ENCODE data around the gene ERC1. TPM values are rescaled to one million over a fixed set of nuclear protein-coding genes. Genes with fewer than 3 reads are reported as not detected.
A peak's percentile ranks its signal among the peaks of the same experiment; 100 is the strongest.

The ERC1 gene
- total RNA-seq, 1 experiment from 2014 or later: 12.3 TPM

GRCh38 chr12:1325666-1326065 lies 334.6 kb downstream of the ERC1 start:
- ATAC-seq (peak; percentile 85), DNase-seq (peak; percentile 64)
- CTCF ChIA-PET: no interaction called here
- Histone ChIP-seq H3K27me3 (ENCODE audit: low read length) (no peaks in the 10 kb centered on the region), H3K9ac (ENCODE audit: low read length) (no peak overlapping the region), H3K9me3 (ENCODE audit: low read length) (no peaks in the 10 kb centered on the region), H3K4me1 (ENCODE audit: insufficient read depth, low read length) (peaks cover 17% of the 10 kb centered on the region), H3K4me3 (ENCODE audit: low read length) (no peak overlapping the region), H2AFZ (ENCODE audit: low read length) (no peak overlapping the region), H3K9me2 (replicated peaks; ENCODE audit: low read length) (no peaks in the 10 kb centered on the region), H3K79me2 (ENCODE audit: low read length) (no peaks in the 10 kb centered on the region), H3F3A (ENCODE audit: low read length, unreplicated experiment) (no peaks in the 10 kb centered on the region), H4K20me1 (ENCODE audit: low read length) (no peaks in the 10 kb centered on the region), H3K36me3 (ENCODE audit: low read depth, low read length) (no peaks in the 10 kb centered on the region), H3K4me2 (ENCODE audit: low read length) (peak overlapping the region; percentile 5; the same call in 1 of the 2 replicates), H3K27ac (ENCODE audit: low read length) (peak overlapping the region; percentile 27; the same call in 1 of the 2 replicates)
- intact Hi-C loops (cut with micrococcal nuclease): no loop called here
- POLR2A ChIA-PET (ENCODE audit: unreplicated experiment): no interaction called here
- BruUV-seq (replicated peaks): no TSS peak
- no peak for TF ChIP-seq EZH2 (IDR thresholded peaks at IDR 0.05; ENCODE audit: low read length, unreplicated experiment)
- no peak for TF ChIP-seq CTCF (conservative IDR thresholded peaks at IDR 0.05; ENCODE audit: low read depth, low read length)
- no peak for TF ChIP-seq EZH2phosphoT487 (IDR thresholded peaks at IDR 0.05; ENCODE audit: borderline replicate concordance, low read length)

GRCh38 chr12:1326258-1326657 lies 335.2 kb downstream of the ERC1 start:
- TF ChIP-seq EZH2 (IDR thresholded peaks at IDR 0.05; ENCODE audit: low read length, unreplicated experiment): no peak
- TF ChIP-seq CTCF (conservative IDR thresholded peaks at IDR 0.05; ENCODE audit: low read depth, low read length): no peak
- no peak for TF ChIP-seq EZH2phosphoT487 (IDR thresholded peaks at IDR 0.05; ENCODE audit: borderline replicate concordance, low read length)
- no peaks in the 10 kb centered on the region for H3F3A ChIP-seq (ENCODE audit: low read length, unreplicated experiment)
- no peaks in the 10 kb centered on the region for H3K9me3 ChIP-seq (ENCODE audit: low read length)
- BruUV-seq (replicated peaks): no TSS peak
- H3K4me1 ChIP-seq (ENCODE audit: insufficient read depth, low read length): peaks cover 17% of the 10 kb centered on the region
- H3K27ac ChIP-seq (ENCODE audit: low read length): peak overlapping the region; percentile 27; the same call in 1 of the 2 replicates
- H3K36me3 ChIP-seq (ENCODE audit: low read depth, low read length): no peaks in the 10 kb centered on the region
- no peak overlapping the region for H3K4me3 ChIP-seq (ENCODE audit: low read length)
- ATAC-seq (no peak), DNase-seq (no peak)
- no peaks in the 10 kb centered on the region for H3K79me2 ChIP-seq (ENCODE audit: low read length)
- no peak overlapping the region for H2AFZ ChIP-seq (ENCODE audit: low read length)
- no peak overlapping the region for H3K9ac ChIP-seq (ENCODE audit: low read length)
- ChIA-PET CTCF (no interaction called here), POLR2A (ENCODE audit: unreplicated experiment) (no interaction called here)
- H3K9me2 ChIP-seq (replicated peaks; ENCODE audit: low read length): no peaks in the 10 kb centered on the region
- no peaks in the 10 kb centered on the region for H4K20me1 ChIP-seq (ENCODE audit: low read length)
- intact Hi-C loops (cut with micrococcal nuclease): no loop called here
- peak overlapping the region; percentile 5; the same call in 1 of the 2 replicates for H3K4me2 ChIP-seq (ENCODE audit: low read length)
- H3K27me3 ChIP-seq (ENCODE audit: low read length): no peaks in the 10 kb centered on the region

DNA sequence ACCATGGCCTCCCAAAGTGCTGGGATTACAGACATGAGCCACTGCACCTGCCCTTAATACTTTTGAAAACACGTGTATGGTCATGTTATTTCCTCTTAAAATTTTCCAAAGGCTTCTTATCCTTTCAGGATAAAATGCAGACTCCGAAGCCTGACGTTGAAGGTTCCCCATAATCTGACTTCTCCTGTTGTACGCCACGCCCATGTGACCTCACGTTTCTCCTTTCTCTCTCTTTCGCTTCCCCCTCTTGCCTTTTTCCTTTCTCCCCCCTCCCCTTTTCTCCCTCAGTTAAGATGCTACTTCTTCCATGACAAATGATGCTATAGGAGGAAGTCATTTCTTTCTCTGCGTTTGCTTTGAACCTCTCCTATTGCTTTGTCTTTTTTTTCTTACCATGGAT lies 337.4 kb downstream of the ERC1 start:
- Histone ChIP-seq H2AFZ (ENCODE audit: low read length) (no peak overlapping the region), H3F3A (ENCODE audit: low read length, unreplicated experiment) (no peaks in the 10 kb centered on the region), H3K36me3 (ENCODE audit: low read depth, low read length) (no peaks in the 10 kb centered on the region), H3K9me3 (ENCODE audit: low read length) (no peaks in the 10 kb centered on the region), H3K9me2 (replicated peaks; ENCODE audit: low read length) (no peaks in the 10 kb centered on the region), H3K4me1 (ENCODE audit: insufficient read depth, low read length) (peaks cover 26% of the 10 kb centered on the region), H3K4me2 (ENCODE audit: low read length) (no peak overlapping the region), H3K27me3 (ENCODE audit: low read length) (no peaks in the 10 kb centered on the region), H3K27ac (ENCODE audit: low read length) (no peak overlapping the region), H3K79me2 (ENCODE audit: low read length) (no peaks in the 10 kb centered on the region), H3K4me3 (ENCODE audit: low read length) (no peak overlapping the region), H4K20me1 (ENCODE audit: low read length) (no peaks in the 10 kb centered on the region), H3K9ac (ENCODE audit: low read length) (no peak overlapping the region)
- no TSS peak for BruUV-seq (replicated peaks)
- no peak for TF ChIP-seq CTCF (conservative IDR thresholded peaks at IDR 0.05; ENCODE audit: low read depth, low read length)
- no peak for TF ChIP-seq EZH2phosphoT487 (IDR thresholded peaks at IDR 0.05; ENCODE audit: borderline replicate concordance, low read length)
- TF ChIP-seq EZH2 (IDR thresholded peaks at IDR 0.05; ENCODE audit: low read length, unreplicated experiment): no peak
- ChIA-PET POLR2A (ENCODE audit: unreplicated experiment) (no interaction called here), CTCF (no interaction called here)
- ATAC-seq (no peak), DNase-seq (no peak)
- intact Hi-C loops (cut with micrococcal nuclease): no loop called here
